GM12872 (cell line): ENCODE measurements around the gene STAB2.

Source experiments
- CTCF ChIP-seq: IDR thresholded peaks from 3 replicates; pipeline ENCODE4 v1.5.1; 2011; ENCODE audit warnings: low read depth, mild to moderate bottlenecking, low read length, moderate library complexity; ENCODE audit not compliant: insufficient read depth

STAB2 gene

DNA sequence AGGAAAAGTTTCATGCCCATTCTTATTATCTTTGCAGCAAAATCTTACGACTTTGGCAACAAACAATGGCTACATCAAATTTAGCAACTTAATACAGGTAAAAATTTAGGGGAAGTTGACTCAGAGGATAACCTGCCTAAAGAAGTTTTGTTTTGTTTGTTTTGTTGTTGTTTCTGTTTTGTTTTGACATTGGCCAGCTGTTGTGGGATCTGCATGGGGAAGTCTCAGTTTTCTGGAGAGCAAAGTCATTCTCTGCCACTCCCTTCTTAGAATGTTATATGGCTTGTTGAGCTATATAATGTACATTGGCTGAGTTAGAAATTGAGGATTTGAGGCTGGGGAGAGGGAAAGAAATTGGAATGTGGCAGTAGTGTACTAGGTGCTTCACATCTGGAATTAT is 144.5 kb downstream of the STAB2 start:
- TF ChIP-seq CTCF = no peak

DNA sequence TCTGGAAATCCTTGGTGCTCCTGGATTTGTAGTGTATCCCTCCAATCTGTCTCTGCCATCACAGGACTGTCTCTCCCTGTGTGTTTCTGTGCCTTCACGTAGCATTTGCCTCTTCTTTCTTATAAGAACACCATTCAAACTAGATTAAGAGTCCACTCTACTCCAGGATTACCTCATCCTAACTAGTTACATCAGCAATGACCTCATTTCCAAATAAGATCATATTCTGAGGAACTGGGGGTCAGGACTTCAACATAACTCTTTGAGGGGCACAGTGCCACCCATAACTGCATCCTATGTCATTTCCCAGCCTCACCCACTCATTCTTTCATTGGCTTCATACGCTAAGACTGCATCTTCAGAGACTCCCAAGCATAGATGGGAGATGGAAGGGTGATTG is 147.8 kb downstream of the STAB2 start:
- TF ChIP-seq CTCF = no peak

DNA sequence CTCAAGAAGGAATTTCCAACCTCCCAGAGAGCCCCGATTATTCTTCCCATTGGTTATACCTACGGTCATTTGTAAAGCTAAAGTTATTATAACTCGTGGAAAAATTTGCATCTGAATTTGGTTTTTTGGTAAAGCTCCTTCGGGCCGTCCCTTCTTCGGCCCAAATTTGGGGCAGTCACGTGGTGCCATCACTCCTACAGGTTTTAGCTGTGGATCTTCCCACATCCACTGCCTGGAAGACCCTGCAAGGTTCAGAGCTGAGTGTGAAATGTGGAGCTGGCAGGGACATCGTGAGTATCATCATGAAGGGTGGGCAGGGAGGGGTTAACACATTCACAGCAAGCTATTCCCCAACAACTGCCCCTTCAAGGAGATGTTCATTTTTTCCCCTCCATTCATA is 148.2 kb downstream of the STAB2 start:
- no peak for TF ChIP-seq CTCF

DNA sequence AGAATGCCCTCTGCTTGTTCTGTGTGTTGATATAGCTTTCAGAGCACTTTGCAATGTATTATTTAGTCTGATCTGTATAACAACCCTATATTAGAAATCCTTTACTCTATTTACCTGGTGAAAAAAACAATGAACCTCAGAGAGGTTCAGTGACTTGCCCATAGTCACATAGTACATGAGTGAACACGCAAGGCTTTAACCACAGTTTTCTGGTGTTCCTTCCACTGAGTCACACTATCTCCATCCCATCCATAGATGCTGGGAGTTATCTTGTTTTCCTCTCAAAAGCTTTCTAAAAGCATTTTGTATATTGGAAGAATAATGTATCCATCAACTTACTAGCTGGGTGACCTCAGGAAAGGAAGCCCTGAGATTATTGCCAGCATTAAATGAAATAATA is 149.5 kb downstream of the STAB2 start:
- no peak for TF ChIP-seq CTCF

DNA sequence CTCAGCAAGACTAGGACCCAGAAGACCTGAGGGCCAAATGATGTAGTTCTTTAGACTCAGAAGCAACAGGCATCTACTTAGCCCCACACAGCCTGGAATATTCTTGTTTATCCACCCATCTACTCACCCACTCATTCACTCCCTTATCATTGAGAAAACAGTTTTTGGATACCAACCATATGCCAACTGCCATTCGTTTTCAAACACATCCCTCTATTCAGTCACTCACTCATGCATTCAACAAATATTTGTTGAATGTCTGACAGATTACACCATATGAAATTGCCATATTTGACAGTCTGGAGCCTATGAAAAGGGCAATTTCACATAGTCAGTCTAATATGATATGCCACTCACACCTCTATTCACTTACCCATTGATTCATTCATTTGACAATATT is 150.8 kb downstream of the STAB2 start:
- TF ChIP-seq CTCF = no peak

GRCh38 chr12:103742349-103742932 is 155.4 kb downstream of the STAB2 start:
- TF ChIP-seq CTCF = no peak

- TF ChIP-seq CTCF = no peak
These were observed 156.7 kb downstream of the STAB2 start for GRCh38 chr12:103743788-103744187.
